NCI-H460 (cell line): ENCODE results near the gene ASTL. TPM values are rescaled to one million over a fixed set of nuclear protein-coding genes. Genes with fewer than 3 reads are reported as not detected.
"Not testable (repeated sequence)": the region's sequence is repeated elsewhere in the genome, so short reads cannot be mapped to it uniquely, and the experiment has no call there.

ENCODE experiments used
- DNase-seq: peaks from one replicate; pipeline ENCODE4 v3.0.0-alpha.2; 2016; ENCODE audit warnings: low read depth; ENCODE audit errors: extremely low read depth
- total RNA-seq: library from RNA; depleted of rRNA; stranded (reverse); fragments of >200 nt; shearing (Covaris generic); gene quantifications from 2 replicates; pipeline ENCODE4 v1.2.3, GENCODE V29; 2014

The ASTL gene
- total RNA-seq, 1 experiment from 2014 or later = not detected

DNA sequence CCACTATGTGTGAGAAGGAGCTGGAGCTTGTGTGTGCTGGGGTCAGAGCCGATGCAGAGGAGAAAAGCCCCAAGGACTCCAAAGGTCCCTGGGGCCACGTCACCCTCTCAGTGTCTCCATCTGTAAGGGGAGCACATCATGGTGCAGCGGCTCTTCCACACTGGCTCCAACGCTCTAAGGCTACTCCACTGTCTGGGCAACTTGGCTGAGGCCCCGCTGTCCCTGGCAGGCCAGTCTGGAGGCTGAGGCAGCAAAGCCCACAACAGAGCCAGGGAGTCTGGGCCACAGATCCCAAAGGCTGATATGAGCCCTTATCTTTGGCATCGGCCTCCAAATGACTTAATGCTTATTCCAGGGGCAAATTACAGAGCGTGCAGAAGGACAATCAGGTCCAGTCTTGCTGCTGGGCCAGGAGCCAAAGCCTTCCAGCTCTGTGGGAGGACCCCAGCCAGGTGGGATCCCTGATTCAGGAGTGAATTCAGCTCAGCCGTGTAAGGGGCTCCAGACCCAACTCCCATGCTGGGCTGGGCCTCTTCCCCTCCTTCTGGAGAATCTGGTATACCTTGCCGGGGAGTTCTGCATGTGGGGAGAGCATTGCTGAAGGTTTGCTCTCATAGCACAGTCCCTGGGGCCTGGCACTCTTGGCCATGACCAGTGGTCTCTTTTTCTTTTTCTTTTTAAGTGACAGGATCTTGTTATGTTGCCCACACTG is 8.7 kb upstream of the ASTL start:
- no peak for DNase-seq

DNA sequence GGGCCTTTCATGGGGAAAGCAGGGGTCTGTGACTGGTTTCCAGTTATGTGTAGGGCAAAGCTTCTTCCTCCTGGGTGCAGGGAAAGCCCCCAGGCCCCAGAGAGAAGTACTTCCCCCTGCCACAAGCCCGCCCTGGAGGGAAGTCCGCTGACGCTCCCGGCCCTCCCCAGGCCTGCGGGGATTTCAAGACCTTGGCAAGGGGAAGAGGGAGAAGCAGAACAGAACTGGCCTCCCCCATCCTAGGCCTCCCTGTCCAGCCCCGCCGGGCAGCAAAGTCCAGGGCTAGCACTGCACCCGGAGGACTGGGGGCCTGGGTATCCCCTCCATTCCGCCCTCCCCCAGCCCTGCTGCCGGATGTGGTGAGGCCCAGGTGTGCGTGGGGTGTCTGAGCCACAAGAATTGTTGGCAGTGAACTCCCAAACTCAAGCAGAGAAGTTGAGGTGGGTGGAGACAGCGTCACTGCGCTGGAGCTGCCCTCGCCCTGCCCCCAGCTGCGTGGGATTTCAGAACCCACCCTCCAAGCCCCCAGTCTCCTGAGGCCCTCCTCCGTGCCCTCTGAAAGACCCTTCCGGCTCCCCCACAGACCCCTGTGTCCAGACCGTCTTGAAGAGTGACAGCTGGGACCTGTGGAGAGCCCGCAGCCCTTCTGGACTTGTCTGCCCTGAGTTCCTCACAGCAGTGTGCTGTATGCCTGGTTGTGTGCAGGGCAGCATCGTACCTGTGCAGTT is 8.0 kb upstream of the ASTL start:
- no peak for DNase-seq

DNA sequence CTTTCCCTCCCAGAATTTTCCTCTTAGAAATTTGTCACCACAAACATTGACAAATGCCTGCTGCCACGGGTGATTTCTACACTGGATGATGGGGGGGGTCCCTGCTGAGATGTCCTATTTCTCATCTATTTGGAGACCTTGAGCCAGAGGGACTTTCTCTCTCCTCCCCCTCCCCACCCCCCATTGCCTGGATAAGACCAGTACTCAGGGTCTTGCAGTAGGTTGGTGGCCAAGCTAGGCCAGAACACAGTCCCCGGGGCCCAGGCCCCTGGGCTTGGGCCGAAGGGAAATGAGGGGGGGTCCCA is 7.5 kb upstream of the ASTL start:
- no peak for DNase-seq

DNA sequence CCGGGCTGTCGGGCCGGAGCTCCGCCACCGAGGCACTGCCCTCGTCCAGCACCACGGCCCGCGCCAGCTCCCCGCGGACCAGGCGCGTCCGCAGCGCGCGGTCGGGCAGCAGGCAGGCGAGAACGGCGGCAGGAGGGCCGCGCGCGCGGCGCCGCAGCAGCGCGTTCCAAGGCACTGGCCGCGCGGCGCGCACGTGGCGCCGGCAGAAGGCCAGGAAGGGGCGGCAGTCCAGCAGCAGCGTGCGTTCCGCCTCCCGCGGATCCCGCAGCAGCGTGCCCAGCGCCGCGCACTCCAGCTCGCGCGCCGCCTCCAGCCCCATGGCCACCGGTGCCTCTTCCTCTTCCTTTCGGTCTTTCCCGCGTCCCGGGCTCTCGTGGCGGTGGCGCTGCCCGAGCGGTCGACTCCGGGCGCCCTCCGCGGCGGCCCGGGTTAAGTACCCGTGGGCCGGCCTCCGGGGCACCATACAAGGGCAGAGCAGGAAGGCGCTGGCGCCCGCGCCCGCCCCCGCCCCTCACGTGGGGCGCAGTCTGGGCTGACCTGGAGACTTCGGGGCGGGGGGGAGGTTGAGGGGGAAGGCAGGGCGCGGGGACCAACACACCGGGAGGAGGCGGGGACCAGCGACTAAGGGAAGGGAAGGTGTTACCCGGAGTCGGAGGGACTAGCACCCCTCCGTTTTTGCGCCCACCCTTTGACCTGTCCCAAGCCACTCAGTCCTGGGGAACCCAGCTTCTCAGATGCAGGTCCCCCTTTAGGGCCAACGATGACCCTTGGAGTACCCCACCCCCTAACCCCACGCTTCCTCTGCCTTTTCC is 6.9 kb upstream of the ASTL start, which contains the start of gene DUSP2:
Gene DUSP2, minus strand, starts transcription at position 405 of the 812 bp plus-strand sequence. Its CDS starts 86 bp downstream, at position 319.
- DNase-seq = peak; percentile 50

DNA sequence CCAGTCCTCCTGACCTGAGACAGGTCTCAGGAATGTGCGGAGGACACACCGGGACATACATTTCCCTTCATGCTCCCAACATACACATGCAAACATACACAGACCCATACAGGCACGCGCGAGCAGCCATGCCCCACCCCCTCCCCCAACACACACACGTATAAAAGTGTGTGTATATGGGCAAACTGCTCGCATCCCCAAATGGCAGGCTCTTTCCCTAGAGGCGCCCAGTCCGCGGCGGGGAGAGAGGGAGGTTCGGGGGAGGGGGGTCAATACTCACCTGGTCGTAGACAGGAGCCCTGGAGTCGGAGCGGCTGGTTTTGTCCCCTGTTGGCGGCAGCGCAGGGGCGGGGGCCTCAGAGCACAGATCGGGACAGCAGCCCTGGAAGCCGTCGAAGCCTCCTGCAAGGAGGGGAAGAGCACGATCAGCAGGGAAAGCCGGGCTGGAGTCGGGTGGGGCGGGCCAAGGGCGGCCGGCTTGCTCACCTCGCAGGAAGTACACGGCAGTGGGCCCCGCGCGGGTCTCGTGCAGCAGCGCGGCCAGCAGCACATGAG is 6.3 kb upstream of the ASTL start:
- no peak for DNase-seq

DNA sequence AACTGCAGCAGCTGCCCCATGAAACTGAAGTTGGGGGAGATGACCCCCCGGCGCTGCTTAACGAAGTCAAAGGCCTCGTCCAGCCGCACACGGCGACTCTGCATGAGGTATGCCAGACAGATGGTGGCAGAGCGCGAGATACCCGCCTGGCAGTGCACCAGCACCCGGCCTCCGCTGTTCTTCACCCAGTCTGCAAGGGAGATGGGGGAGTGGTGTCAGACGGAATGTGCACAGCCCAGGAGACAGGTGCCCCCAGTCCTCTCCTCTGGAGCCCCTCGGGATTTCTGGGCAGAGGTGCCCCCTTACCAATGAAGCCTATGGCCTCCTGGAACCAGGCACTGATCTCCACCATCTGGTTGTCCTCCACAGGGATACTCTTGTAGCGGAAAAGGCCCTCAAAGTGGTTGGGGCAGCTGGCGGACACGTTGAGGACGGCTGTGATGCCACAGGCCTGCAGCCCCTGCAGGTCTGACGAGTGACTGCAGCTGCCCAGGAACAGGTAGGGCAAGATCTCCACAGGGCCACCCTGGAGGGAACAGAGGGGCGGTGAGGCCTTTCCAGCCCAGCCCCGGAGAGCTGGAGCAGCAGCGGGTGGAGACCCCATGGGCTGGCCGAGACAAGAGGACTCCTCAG is 5.7 kb upstream of the ASTL start:
- DNase-seq = no peak

DNA sequence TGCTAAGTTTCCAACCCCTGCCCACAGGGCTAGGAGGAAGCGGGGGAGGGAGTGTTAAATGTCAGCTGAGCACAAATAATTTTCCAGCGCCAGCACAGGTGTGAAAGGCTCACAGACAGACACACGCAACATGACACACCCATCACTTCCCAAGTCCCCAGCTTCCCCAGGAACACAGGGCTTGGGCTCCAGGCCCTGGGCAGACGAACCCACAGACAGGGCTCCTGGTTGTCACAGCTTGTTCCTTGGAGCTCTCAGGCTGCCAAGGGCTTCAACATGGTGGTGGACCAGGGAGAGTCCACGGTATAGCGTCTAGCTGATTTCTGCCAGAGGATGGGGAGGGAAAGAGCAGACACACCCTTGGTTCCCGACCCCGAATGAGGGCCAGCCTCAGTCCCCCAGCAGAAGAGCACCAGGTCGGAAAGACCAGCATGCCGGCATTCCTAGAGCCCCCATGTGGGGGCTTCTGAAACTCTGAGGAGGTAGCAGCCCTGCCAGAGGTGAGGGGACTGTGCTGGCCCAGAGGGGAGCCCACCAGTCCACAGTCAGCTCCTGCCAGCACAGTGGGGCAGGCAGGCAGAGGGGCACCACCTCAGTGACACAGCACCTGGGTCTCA is 5.0 kb upstream of the ASTL start:
- DNase-seq = no peak

DNA sequence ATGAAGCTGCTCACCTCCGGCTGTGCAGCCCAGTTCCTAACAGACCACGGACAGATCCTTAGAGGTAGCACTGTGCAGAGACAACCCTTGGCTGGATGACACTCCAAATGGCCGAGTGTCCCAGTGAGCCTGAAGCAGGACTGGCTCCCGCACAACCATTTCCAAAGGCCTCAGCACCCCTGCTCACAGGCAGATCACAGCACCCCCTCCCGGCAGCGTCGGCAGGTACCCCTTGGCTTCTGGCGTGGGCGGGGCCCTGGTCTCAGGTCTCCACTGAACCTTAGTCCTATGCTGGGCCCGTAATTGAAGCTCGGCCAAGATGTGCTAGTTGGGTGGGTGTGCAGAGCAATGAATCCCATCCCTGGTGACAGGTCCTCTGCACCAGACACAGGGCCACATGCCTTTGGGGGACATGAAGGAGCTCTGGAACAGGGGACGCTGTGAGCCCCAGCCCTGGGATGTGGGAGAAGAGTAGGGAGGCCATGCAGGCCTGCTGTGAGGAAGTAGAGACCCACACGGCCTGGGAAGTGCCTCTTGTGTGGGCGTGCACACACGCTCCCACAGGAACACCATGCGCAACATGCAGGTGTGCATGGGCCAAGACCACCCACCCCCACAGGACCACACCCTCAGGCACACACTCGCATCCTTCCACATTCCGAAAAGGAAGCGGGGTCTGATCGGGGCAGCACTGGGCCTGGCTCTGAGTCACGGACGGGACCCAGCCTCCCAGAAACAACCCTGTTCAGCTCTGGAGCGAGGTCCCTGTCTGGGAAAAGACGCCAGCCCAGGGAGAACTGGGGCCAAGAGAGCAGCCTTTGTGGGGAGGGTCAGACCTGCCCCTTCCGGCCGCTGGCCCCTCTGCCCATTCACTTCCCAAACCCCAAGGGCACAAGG is 4.2 kb upstream of the ASTL start:
- DNase-seq = no peak

DNA sequence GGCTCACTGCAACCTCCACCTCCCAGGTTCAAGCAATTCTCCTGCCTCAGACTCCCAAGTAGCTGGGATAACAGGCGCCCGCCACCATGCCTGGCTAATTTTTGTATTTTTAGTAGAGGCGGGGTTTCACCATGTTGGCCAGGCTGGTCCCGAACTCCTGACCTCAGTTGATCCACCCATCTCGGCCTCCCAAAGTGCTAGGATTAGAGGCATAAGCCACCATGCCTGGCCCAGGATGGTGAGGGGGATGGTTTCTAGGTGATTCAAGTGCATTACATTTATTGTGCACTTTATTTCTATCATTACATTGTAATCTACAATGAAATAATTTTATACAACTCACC is 3.3 kb upstream of the ASTL start:
- not testable (repeated sequence) for DNase-seq

DNA sequence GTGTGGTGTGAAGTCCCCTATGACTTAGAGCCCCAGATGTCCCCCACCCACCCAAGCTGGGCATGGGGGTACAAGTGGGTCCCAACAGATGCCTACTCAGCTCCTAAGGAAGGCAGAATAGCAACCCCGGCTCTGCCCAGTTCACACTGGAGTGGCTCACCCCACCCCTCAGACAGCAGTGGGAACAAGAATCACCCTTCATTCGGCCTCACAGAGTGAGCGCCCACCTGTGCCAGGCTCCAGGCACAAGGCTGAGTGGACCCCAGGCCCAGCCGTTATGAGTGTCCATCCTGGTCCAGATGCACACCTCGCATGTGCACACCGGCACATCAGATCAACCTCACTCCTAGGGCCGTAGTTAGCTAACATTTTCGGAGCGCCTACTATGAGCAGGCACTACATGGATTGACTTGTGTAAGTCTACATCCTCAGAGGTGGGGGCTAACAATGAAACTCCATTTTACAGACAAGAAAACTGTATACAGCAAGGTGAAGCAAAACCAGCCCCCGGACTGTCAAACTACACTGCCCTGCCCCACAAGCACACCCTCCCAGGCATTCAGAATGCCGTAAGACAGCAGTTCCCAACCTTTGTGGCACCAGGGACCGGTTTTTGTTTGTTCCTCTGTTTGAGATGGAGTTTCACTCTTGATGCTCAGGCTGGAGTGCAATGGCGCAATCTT is 2.8 kb upstream of the ASTL start:
- DNase-seq = no peak

DNA sequence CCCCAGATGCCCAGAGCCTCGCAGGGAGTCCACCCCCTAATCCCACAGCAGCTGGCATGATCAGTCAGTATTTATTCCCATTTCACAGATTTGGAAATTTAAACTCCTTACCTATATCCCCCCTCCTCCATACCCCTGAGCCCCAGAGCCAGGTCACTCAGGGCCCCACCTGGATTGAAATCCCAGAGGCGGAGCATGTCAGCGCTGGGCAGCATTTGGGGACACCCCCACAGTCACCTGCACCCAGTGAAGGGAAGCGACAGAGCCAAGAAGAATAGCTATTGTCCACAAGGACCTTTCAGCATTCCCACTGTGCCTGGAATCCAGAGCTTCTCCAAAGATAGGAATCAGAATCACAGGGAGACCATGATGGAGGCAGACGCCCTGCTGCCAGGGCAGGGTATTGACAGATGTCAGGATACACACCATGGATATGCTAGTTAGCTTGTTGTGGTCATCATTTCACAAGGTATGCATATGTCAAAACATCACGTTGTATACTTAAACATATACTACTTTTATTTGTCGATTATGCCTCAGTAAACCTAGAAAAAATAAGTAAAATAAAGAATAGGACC is 968 bp upstream of the ASTL start:
- DNase-seq = no peak

DNA sequence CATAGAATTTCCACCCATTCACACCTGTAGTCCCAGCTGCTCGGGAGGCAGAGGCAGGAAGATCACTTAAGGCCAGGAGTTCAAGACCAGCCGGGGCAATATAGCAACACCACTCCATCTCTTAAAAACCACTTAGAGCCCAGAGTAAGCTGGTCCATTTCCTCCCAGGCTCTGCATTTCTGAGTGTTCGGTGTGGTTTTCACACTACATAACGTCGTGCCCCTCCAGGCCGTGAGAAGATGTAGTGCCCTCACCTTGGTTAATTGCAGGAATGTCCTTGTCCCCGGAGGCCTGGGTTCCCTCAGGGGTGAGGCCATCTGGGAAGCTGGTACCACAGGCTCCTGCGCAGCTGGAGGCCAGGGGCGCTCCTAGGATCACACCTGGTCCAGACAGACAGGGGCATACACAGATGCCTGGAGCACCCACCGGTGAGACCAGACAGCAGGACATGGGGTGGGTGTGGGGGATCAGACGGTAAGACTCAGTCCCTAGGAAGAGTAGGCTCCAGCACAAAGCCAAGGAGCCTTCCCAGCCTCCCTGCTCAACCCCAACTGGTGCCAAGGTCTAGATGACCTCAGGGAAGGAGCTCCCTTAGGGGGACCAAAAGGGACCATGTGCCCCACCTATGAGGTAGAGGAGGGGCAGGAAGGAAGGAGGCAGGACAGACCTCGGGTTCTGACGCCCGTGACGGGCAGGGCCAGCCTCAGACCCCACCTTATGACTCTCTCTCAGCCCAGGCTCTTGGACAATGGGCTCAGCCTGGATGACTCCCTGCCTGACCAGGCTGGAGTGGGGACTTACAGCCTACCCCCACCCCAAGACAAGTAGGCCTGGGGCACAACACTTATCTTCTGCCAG is 752 bp downstream of the ASTL start:
- DNase-seq = no peak

DNA sequence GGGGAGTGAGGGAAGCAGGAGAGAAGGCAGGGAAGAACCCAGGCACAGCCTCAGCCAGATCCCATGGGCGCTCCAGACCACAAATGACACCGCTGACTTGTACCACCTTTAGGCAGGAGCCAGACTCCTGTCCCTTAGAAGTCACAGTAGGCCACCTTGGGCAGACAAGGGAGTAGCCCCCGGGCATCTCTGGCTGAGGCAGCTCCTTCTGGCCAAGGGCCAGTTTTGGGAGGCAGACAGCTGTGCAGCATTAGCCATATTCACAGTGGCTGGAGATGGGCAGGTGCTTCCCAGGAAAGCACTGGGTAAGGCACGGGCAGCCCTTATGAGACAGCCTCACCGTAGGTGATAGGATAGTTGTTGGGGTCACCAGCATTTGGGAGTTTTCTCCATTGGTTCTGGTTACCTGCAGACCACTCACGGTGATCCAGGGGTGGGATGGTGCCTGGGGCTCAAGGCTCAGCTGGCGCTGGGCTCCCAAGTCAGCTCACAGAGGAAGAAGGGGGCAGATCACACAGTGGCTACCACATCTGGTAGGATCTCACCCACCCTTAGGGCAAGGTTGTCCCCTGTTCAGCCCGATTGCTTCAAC is 2.1 kb downstream of the ASTL start:
- DNase-seq = no peak

DNA sequence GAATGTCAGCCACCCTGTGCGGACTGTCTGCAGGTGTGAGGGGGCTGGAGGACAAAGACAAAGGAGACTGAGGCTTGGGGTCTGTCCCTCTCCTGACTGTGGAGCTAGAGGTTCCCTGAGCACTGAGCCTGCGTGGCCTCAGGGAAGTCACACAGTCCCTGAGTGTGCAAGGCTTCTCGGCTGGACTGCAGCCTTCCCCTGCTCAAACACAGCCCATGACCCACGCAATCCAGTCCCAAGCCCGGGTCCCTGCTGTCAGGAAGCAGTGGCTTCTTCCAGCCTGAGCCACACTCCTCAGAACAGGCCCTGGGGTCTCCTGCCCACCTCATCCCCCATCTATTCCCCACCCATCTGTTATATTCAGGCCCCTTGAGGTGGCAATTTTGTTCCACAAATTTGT is 2.7 kb downstream of the ASTL start:
- DNase-seq = no peak

DNA sequence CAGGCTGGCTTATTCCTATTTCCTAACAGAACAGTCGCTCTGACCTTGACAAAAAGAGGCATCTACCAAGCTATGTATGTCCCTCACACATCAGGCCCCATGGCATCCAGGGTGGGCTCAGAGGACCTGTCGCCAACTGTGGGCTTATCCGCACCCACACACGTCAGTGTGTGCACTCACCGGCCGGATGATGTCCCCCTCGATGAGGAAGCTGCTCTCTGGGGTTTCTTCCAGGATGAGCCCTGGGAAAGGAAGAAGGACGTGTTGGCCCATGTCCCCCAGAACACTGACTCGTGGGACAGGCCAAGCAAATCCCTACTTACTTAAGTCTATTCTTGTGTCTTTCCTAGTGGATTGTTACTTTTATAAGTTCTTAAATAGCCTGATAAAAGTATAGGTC is 3.1 kb downstream of the ASTL start:
- no peak for DNase-seq

DNA sequence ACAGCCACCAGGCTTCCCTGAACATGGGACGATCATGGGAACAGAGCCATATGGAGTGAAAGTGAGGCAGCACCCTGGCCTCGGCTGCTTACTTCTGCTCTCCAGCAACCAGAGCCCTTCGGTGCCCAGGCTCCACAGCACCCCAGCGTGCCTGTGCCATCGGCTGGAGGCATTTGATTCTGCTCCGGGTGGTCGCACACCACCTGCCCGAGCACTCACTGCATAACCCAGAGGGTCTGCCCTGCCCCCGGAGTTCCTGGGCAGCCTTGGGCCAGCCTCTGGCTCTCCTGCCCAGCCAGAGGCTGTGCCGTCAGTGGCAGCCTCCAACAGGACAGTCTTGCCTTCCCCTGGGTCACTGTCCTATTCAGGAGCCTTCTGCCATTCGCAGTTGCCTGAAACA is 3.9 kb downstream of the ASTL start:
- DNase-seq = no peak
